Panc1 (cell line): Measurements from ENCODE around the gene UTP3. TPM values are rescaled to one million over a fixed set of nuclear protein-coding genes. Genes with fewer than 3 reads are reported as not detected.

Experiments used
- ATAC-seq: fragments of 200-7000 bp; cut with Tn5 transposase; 2 replicates; pipeline ENCODE4 v1.9.1; 2020; ENCODE audit warnings: mild to moderate bottlenecking, moderate library complexity
- BruUV-seq: library from RNA; stranded (reverse); fragments of 400-500 nt; replicated peaks from 2 replicates; lab custom pipeline; 2021; lab: Mats Ljungman, UMichigan
- CTCF ChIA-PET: fragments of 300-600 bp; sonication (Branson Sonifier 250); formaldehyde crosslinking; loops from one replicate; lab custom pipeline; 2022; ENCODE audit warnings: antibody characterized with exemption; lab: Charles Lee
- POLR2A ChIA-PET: fragments of 300-600 bp; sonication (Branson Sonifier 250); formaldehyde crosslinking; loops from one replicate; lab custom pipeline; 2022; ENCODE audit warnings: antibody characterized with exemption; lab: Charles Lee
- DNase-seq: peaks from one replicate; pipeline ENCODE4 v3.0.0-alpha.2; 2010; ENCODE audit warnings: low read depth, low spot score
- H3K27ac ChIP-seq: 2 replicates; pipeline ENCODE4 v1.5.1; 2011; ENCODE audit warnings: mild to moderate bottlenecking, low read length, inconsistent platforms
- H3K27me3 ChIP-seq: fragments of 200-500 bp; sonication (Bioruptor generic); 2 replicates; pipeline ENCODE4 v1.6.0; 2014; ENCODE audit warnings: low read length, inconsistent platforms; ENCODE audit not compliant: control insufficient read depth, insufficient read depth
- H3K36me3 ChIP-seq: fragments of 200-500 bp; sonication (Bioruptor generic); 2 replicates; pipeline ENCODE4 v1.5.1; 2014; ENCODE audit warnings: inconsistent platforms, mild to moderate bottlenecking, low read length, moderate library complexity; ENCODE audit not compliant: control insufficient read depth, insufficient read depth
- H3K4me1 ChIP-seq: 2 replicates; pipeline ENCODE4 v1.5.1; 2011; ENCODE audit warnings: inconsistent platforms, mild to moderate bottlenecking, low read length, moderate library complexity; ENCODE audit not compliant: control insufficient read depth, insufficient read depth
- H3K4me3 ChIP-seq, 2 experiments: 2 replicates each; pipeline ENCODE4 v1.5.1; 2011 to 2012; ENCODE audit warnings: low read depth in 2 of 2, low read length in 2 of 2, mild to moderate bottlenecking in 2 of 2, inconsistent platforms in 1 of 2, moderate library complexity in 1 of 2
- H3K9me3 ChIP-seq: fragments of 200-500 bp; sonication (Bioruptor generic); 2 replicates; pipeline ENCODE4 v1.5.1; 2014; ENCODE audit warnings: low read depth, mild to moderate bottlenecking, inconsistent platforms, low read length, moderate library complexity; ENCODE audit not compliant: control insufficient read depth, insufficient read depth
- CTCF ChIP-seq: fragments of 450-650 bp; IDR thresholded peaks from 2 replicates; pipeline ENCODE4 v1.5.1; 2017; ENCODE audit warnings: mild to moderate bottlenecking
- POLR2AphosphoS5 ChIP-seq: IDR thresholded peaks from 2 replicates; pipeline ENCODE4 v1.6.1; 2012; ENCODE audit warnings: mild to moderate bottlenecking, low read depth, low read length, moderate library complexity
- REST ChIP-seq, 2 experiments: IDR thresholded peaks; 2 replicates each; pipeline ENCODE4 v1.6.1; 2011 to 2012; ENCODE audit warnings: low read depth in 2 of 2, control low read depth in 1 of 2, low read length in 1 of 2, mild to moderate bottlenecking in 1 of 2, moderate library complexity in 1 of 2; ENCODE audit not compliant: insufficient read depth in 1 of 2
- SIN3A ChIP-seq: IDR thresholded peaks from 2 replicates; pipeline ENCODE4 v1.6.1; 2012; ENCODE audit warnings: low read depth, mild to moderate bottlenecking, low read length, moderate library complexity, borderline replicate concordance; ENCODE audit not compliant: insufficient read depth
- TCF7L2 ChIP-seq: IDR thresholded peaks from 2 replicates; pipeline ENCODE4 v1.6.1; 2011; ENCODE audit warnings: mild to moderate bottlenecking, low read depth, low read length, inconsistent platforms
- in situ Hi-C: cut with HindIII; loops from 2 replicates; pipeline ENCODE4 v1.10.0; 2016; ENCODE audit warnings: low sequenced_read_pairs, low pct_unique_long_range_greater_than_20kb
- intact Hi-C: fragments of 100-400 bp; cut with micrococcal nuclease; formaldehyde crosslinking; loops from one replicate; pipeline ENCODE4 v1.10.0; 2022; ENCODE audit not compliant: unreplicated experiment
- total RNA-seq: library from RNA; stranded (reverse); gene quantifications from one replicate; pipeline ENCODE4 v1.2.1, GENCODE V29; 2021; ENCODE audit not compliant: unreplicated experiment

The UTP3 gene
- total RNA-seq, 1 experiment from 2014 or later = 20.6 TPM

DNA sequence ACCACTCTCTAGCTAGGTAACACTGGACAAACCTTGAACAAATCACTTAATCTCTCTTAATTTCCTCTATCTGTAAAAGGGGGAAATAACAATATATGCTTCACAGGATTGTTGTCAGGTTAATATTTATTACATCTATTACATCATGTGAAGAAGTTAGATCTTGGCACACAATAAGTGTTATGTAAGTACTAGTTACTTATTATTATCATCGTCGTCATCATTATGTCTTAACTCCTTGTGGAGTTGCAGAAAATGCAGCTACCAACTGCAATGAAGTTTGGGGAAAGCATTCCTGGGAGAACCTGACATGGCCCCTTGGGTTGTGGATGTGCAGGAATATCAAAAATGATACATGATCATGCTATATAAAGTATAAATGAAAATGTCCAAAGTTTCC lies 17.2 kb upstream of the UTP3 start:
- TF ChIP-seq REST (IDR thresholded peaks at IDR 0.05; ENCODE audit: insufficient read depth in 1 of 2, low read depth in 2 of 2, low read length in 1 of 2) (no peak), SIN3A (no peak), TCF7L2 (no peak), POLR2AphosphoS5 (no peak), CTCF (no peak)
- ChIA-PET CTCF (no interaction called here), POLR2A (no interaction called here)
- intact Hi-C loops (no loop called here), in situ Hi-C loops (no loop called here)
- Histone ChIP-seq H3K9me3 (no peaks in the 10 kb centered on the region), H3K27ac (no peak overlapping the region), H3K4me3 (no peak overlapping the region), H3K36me3 (no peaks in the 10 kb centered on the region), H3K4me1 (no peaks in the 10 kb centered on the region), H3K27me3 (0 out of 2 replicates have a peak, but pooled peaks cover 2% of the 10 kb centered on the region)
- DNase-seq (no peak), ATAC-seq (no peak)
- BruUV-seq = no TSS peak

GRCh38 chr4:70674191-70674590 lies 14.1 kb upstream of the UTP3 start:
- POLR2A ChIA-PET = no interaction called here

More at GRCh38 chr4:70674191-70674590, 14.1 kb upstream of the UTP3 start:
- Histone ChIP-seq H3K4me3 (no peak overlapping the region), H3K27me3 (0 out of 2 replicates have a peak, but pooled peaks cover 2% of the 10 kb centered on the region), H3K9me3 (no peaks in the 10 kb centered on the region), H3K27ac (no peak overlapping the region), H3K4me1 (no peaks in the 10 kb centered on the region), H3K36me3 (no peaks in the 10 kb centered on the region)
- in situ Hi-C loops (no loop called here), intact Hi-C loops (no loop called here)
- DNase-seq (no peak), ATAC-seq (no peak)
- TF ChIP-seq SIN3A = no peak
- TF ChIP-seq REST (IDR thresholded peaks at IDR 0.05; ENCODE audit: insufficient read depth in 1 of 2, low read depth in 2 of 2, low read length in 1 of 2) = no peak
- TF ChIP-seq POLR2AphosphoS5 = no peak
- TF ChIP-seq TCF7L2 = no peak
- no peak for TF ChIP-seq CTCF
- CTCF ChIA-PET = no interaction called here
- no TSS peak for BruUV-seq
